Epithelial cell of proximal tubule (primary cell): ENCODE measurements around the gene PHF24. TPM values are rescaled to one million over a fixed set of nuclear protein-coding genes. Genes with fewer than 3 reads are reported as not detected.

Source experiments
- DNase-seq: peaks from one replicate; pipeline ENCODE4 v3.0.0-alpha.2; 2011; ENCODE audit warnings: low read depth
- H3K4me3 ChIP-seq: 2 replicates; pipeline ENCODE4 v1.5.1; 2011; ENCODE audit warnings: low read depth, mild to moderate bottlenecking, low read length
- total RNA-seq: library from RNA; depleted of rRNA; stranded (reverse); fragments of >200 nt; gene quantifications from 2 replicates; pipeline ENCODE4 v1.2.3, GENCODE V29; 2015
- TF ChIP-seq, protein P1 (sequence below): conservative IDR thresholded peaks from 2 replicates; pipeline ENCODE4 v1.5.1; 2012; ENCODE audit warnings: low read depth, mild to moderate bottlenecking, low read length

PHF24 gene
- total RNA-seq, 1 donor from 2014 or later = 0.12 TPM

DNA sequence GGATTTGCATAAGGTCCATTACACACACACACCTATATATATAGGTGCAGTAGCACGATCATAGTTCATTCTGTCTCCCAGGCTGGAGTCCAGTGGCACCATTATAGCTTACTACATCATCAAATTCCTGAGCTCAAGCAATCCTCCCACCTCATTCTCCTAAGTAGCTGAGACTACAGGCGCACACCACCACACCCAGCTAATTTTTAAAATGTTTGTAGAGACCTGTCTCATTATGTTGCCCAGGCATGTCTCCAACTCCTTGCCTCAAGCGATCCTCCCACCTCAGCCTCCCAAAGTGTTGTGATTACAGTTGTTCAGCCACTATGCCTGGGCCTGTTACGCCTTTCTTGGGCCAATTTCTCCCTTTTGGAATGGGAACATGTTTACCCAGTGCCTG is 71.2 kb downstream of the PHF24 start:
- no peak overlapping the region for H3K4me3 ChIP-seq
- TF ChIP-seq, protein P1, sequence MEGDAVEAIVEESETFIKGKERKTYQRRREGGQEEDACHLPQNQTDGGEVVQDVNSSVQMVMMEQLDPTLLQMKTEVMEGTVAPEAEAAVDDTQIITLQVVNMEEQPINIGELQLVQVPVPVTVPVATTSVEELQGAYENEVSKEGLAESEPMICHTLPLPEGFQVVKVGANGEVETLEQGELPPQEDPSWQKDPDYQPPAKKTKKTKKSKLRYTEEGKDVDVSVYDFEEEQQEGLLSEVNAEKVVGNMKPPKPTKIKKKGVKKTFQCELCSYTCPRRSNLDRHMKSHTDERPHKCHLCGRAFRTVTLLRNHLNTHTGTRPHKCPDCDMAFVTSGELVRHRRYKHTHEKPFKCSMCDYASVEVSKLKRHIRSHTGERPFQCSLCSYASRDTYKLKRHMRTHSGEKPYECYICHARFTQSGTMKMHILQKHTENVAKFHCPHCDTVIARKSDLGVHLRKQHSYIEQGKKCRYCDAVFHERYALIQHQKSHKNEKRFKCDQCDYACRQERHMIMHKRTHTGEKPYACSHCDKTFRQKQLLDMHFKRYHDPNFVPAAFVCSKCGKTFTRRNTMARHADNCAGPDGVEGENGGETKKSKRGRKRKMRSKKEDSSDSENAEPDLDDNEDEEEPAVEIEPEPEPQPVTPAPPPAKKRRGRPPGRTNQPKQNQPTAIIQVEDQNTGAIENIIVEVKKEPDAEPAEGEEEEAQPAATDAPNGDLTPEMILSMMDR = no peak
- DNase-seq = no peak

DNA sequence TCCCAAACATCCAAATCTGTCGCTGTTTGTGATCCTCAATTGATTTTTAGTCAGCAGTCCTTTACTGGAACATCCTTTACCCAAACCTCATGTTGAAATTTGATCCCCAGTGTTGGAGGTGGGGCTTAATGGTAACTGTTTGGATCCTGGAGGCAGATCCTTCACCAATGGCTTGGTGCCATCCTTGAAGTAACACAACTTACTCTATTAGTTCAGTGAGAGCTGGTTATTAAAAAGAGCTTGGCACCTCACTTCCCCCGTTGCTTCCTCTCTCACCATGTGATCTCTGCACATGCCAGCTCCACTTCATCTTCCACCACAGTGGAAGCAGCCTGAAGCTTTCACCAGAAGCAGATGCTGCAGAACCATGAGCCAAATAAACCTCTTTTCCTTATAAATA is 71.8 kb downstream of the PHF24 start:
- TF ChIP-seq, protein P1 = no peak
- no peak for DNase-seq
- no peak overlapping the region for H3K4me3 ChIP-seq

Other genes starting within 250 kb of the PHF24 start
- not detected in 2 replicates for gene CCL21, start 248.1 kb upstream of the PHF24 start, total RNA-seq
- 11.1 and 20.2 TPM in 2 replicates for gene DNAJB5, start 31.5 kb downstream of the PHF24 start, total RNA-seq
- 244 and 371 TPM in 2 replicates for gene VCP, start 114.3 kb downstream of the PHF24 start, total RNA-seq
- 47.3 and 60.3 TPM in 2 replicates for gene FANCG, start 121.7 kb downstream of the PHF24 start, total RNA-seq
- 18.6 and 27.8 TPM in 2 replicates for gene PIGO, start 138.3 kb downstream of the PHF24 start, total RNA-seq
- gene STOML2, start 144.8 kb downstream of the PHF24 start, total RNA-seq = 201 and 268 TPM in 2 replicates
- 14.0 and 27.7 TPM in 2 replicates for gene ATOSB, start 157.6 kb downstream of the PHF24 start, total RNA-seq
- gene UNC13B, start 203.7 kb downstream of the PHF24 start, total RNA-seq = 19.1 and 19.6 TPM in 2 replicates